ENCODE results near the gene IGF1. TPM values are rescaled to one million over a fixed set of nuclear protein-coding genes. Genes with fewer than 3 reads are reported as not detected.
A peak's percentile ranks its signal among the peaks of the same experiment; 100 is the strongest.

Gene IGF1
- total and polyA plus RNA-seq, 9 of the 15 experiments (the other 6 are each of a cell fraction or from before 2014, with no cell fraction given), result 3.7 to 13.9 (median 4.5) TPM

- TF ChIP-seq NR2C2 (CRISPR knock-in tag; IDR thresholded peaks at IDR 0.05) (no peak), NR2C2 (tag; IDR thresholded peaks at IDR 0.05) (peak; percentile 85), IFI16 (CRISPR knock-in tag; IDR thresholded peaks at IDR 0.05) (no peak), HOMEZ (CRISPR knock-in tag; IDR thresholded peaks at IDR 0.05) (no peak), BRD4 (IDR thresholded peaks at IDR 0.05) (no peak), CBFA2T3 (IDR thresholded peaks at IDR 0.05) (peak; percentile 16; the same call in 1 of the 2 replicates), CBFA2T2 (conservative IDR thresholded peaks at IDR 0.05) (no peak), CTCFL (IDR thresholded peaks at IDR 0.05; ENCODE audit: borderline replicate concordance, insufficient read depth, low read depth, low read length, poor library complexity, severe bottlenecking) (no peak), AFF1 (IDR thresholded peaks at IDR 0.05; ENCODE audit: low read depth in 1 of 2, partially characterized antibody in 2 of 2) (peak in 1 of 2 experiments; percentile 64), CC2D1A (IDR thresholded peaks at IDR 0.05) (peak; percentile 86; the same call in 1 of the 2 replicates), CTBP1 (IDR thresholded peaks at IDR 0.05; ENCODE audit: borderline replicate concordance) (0 out of 2 replicates have a peak, but pooled peaks have one; percentile 29), ZBTB17 (CRISPR knock-in tag; IDR thresholded peaks at IDR 0.05) (0 out of 2 replicates have a peak, but pooled peaks have one; percentile 49), ETV1 (tag; conservative IDR thresholded peaks at IDR 0.05; ENCODE audit: low read depth) (peak; percentile 45), SMARCA4 (IDR thresholded peaks at IDR 0.05) (peak; percentile 13; the same call in 1 of the 2 replicates), ZNF766 (CRISPR knock-in tag; conservative IDR thresholded peaks at IDR 0.05) (peak; percentile 69; the same call in 1 of the 2 replicates), CREB3 (tag; conservative IDR thresholded peaks at IDR 0.05; ENCODE audit: low read depth) (peak; percentile 62; the same call in 1 of the 2 replicates), ZNF174 (CRISPR knock-in tag; IDR thresholded peaks at IDR 0.05) (no peak)
These were observed 42.1 kb downstream of the IGF1 start (continued) for GRCh38 chr12:102438047-102438826.

Data from K562 (cell line).